H1 (cell line): Measurements from ENCODE around the gene IL12RB2. TPM values are rescaled to one million over a fixed set of nuclear protein-coding genes. Genes with fewer than 3 reads are reported as not detected.

Experiments used
- CTCF ChIA-PET: fragments of 300-600 bp; sonication (Branson Sonifier 250); formaldehyde crosslinking; loops from one replicate; lab custom pipeline; 2021; ENCODE audit not compliant: partially characterized antibody; lab: Charles Lee
- POLR2A ChIA-PET: fragments of 300-600 bp; sonication (Branson Sonifier 250); formaldehyde crosslinking; loops from one replicate; lab custom pipeline; 2021; ENCODE audit warnings: inconsistent platforms; ENCODE audit not compliant: partially characterized antibody; lab: Charles Lee
- DNase-seq, 2 experiments: peaks; one replicate each; pipeline versions ENCODE4 v3.0.0 to v3.0.0-alpha.2; 2010 to 2022; ENCODE audit warnings: low spot score in 2 of 2, low read depth in 1 of 2, mixed read lengths in 1 of 2
- FAIRE-seq: peaks from 2 replicates; lab custom pipeline; 2011; peaks lifted over from hg19 to GRCh38; lab: Jason Lieb, UNC
- H2AFZ ChIP-seq: 2 replicates; pipeline ENCODE4 v1.8.1; 2012; ENCODE audit warnings: low read length, inconsistent platforms
- H2AK5ac ChIP-seq: 2 replicates; pipeline ENCODE4 v1.6.1; 2013; ENCODE audit warnings: low read depth, low read length
- H2BK120ac ChIP-seq: replicated peaks from 2 replicates; pipeline ENCODE3; 2013; ENCODE audit warnings: low read depth, low read length, inconsistent platforms
- H2BK12ac ChIP-seq: 2 replicates; pipeline ENCODE4 v1.6.1; 2013; ENCODE audit warnings: low read depth, low read length
- H2BK15ac ChIP-seq: 2 replicates; pipeline ENCODE4 v1.6.1; 2013; ENCODE audit warnings: low read length
- H2BK20ac ChIP-seq: 2 replicates; pipeline ENCODE4 v1.6.1; 2013; ENCODE audit warnings: low read length
- H2BK5ac ChIP-seq: 2 replicates; pipeline ENCODE4 v1.6.1; 2013; ENCODE audit warnings: low read depth, low read length
- H3K14ac ChIP-seq: 2 replicates; pipeline ENCODE4 v1.6.1; 2013; ENCODE audit warnings: inconsistent platforms; ENCODE audit not compliant: insufficient read length
- H3K18ac ChIP-seq: 2 replicates; pipeline ENCODE4 v1.6.1; 2013; ENCODE audit warnings: low read length; ENCODE audit errors: extremely low read depth
- H3K23ac ChIP-seq: 2 replicates; pipeline ENCODE4 v1.6.1; 2013; ENCODE audit warnings: inconsistent platforms; ENCODE audit not compliant: insufficient read length
- H3K23me2 ChIP-seq: 2 replicates; pipeline ENCODE4 v1.6.1; 2013; ENCODE audit warnings: low read depth, low read length
- H3K27ac ChIP-seq: 2 replicates; pipeline ENCODE4 v1.6.1; 2011; ENCODE audit warnings: low read depth, low read length, inconsistent platforms
- H3K27me3 ChIP-seq, 4 experiments: replicated peaks in 1 of 4; 1 replicate in 1 of 4; 2 replicates in 3 of 4; pipeline versions ENCODE4 v1.6.1 to v1.8.1; 2011 to 2013; ENCODE audit warnings: low read length in 3 of 4, mild to moderate bottlenecking in 3 of 4, inconsistent platforms in 2 of 4, mixed read lengths in 2 of 4, moderate library complexity in 1 of 4; ENCODE audit not compliant: control insufficient read depth in 3 of 4, insufficient read depth in 3 of 4; ENCODE audit errors: extremely low read depth in 1 of 4
- H3K36me3 ChIP-seq, 4 experiments: 2 replicates each; pipeline versions ENCODE4 v1.6.1 to v1.8.1; 2011 to 2013; ENCODE audit warnings: mild to moderate bottlenecking in 4 of 4, low read length in 3 of 4, moderate library complexity in 2 of 4, control low read depth in 1 of 4, inconsistent platforms in 1 of 4; ENCODE audit not compliant: insufficient read depth in 4 of 4, control insufficient read depth in 2 of 4
- H3K4ac ChIP-seq: replicated peaks from 2 replicates; pipeline ENCODE3; 2013; ENCODE audit warnings: low read length, low read depth, mixed read lengths, inconsistent platforms; ENCODE audit not compliant: insufficient read length
- H3K4me1 ChIP-seq, 4 experiments: replicated peaks in 1 of 4; 1 replicate in 1 of 4; 2 replicates in 3 of 4; pipeline versions ENCODE4 v1.6.1 to v1.8.1; 2011 to 2013; ENCODE audit warnings: low read length in 3 of 4, inconsistent platforms in 2 of 4, mixed read lengths in 1 of 4; ENCODE audit not compliant: insufficient read depth in 4 of 4, control insufficient read depth in 3 of 4
- H3K4me2 ChIP-seq, 2 experiments: 2 replicates each; pipeline versions ENCODE4 v1.6.1 to v1.8.1; 2011 to 2013; ENCODE audit warnings: low read depth in 2 of 2, low read length in 2 of 2, control low read depth in 1 of 2, inconsistent platforms in 1 of 2, mild to moderate bottlenecking in 1 of 2; ENCODE audit not compliant: insufficient read depth in 1 of 2
- H3K4me3 ChIP-seq, 4 experiments: fragments of 200-600, 300-600 bp in 1 of 4; sonication (generic), shearing (Covaris generic), sonication (Bioruptor Twin) in 1 of 4; 2 replicates each; pipeline versions ENCODE4 v1.5.1 to v1.8.1; 2011 to 2016; ENCODE audit warnings: low read length in 4 of 4, low read depth in 3 of 4, control low read depth in 2 of 4, inconsistent platforms in 2 of 4, mild to moderate bottlenecking in 2 of 4, mixed read lengths in 1 of 4, moderate library complexity in 1 of 4; ENCODE audit not compliant: insufficient read depth in 2 of 4; ENCODE audit errors: extremely low read depth in 1 of 4
- H3K56ac ChIP-seq: replicated peaks from 2 replicates; pipeline ENCODE3; 2013; ENCODE audit warnings: low read depth, mild to moderate bottlenecking, mixed read lengths, low read length, inconsistent platforms; ENCODE audit not compliant: insufficient read length
- H3K79me1 ChIP-seq: 2 replicates; pipeline ENCODE4 v1.6.1; 2013; ENCODE audit warnings: low read depth, low read length, control low read depth
- H3K79me2 ChIP-seq, 2 experiments: 2 replicates each; pipeline versions ENCODE4 v1.6.1 to v1.8.1; 2012 to 2013; ENCODE audit warnings: low read length in 2 of 2, mild to moderate bottlenecking in 2 of 2, inconsistent platforms in 1 of 2; ENCODE audit not compliant: insufficient read depth in 2 of 2, control insufficient read depth in 1 of 2
- H3K9ac ChIP-seq, 4 experiments: replicated peaks in 1 of 4; 1 replicate in 1 of 4; 2 replicates in 3 of 4; pipeline versions ENCODE4 v1.6.1 to v1.8.1; 2011 to 2013; ENCODE audit warnings: low read depth in 3 of 4, low read length in 3 of 4, control low read depth in 2 of 4, mild to moderate bottlenecking in 2 of 4, moderate library complexity in 2 of 4, inconsistent platforms in 1 of 4; ENCODE audit errors: extremely low read depth in 1 of 4
- H3K9me3 ChIP-seq, 2 experiments: 2 replicates each; pipeline versions ENCODE4 v1.6.1 to v1.8.1; 2012 to 2013; ENCODE audit warnings: mild to moderate bottlenecking in 2 of 2, moderate library complexity in 2 of 2, control low read depth in 1 of 2, inconsistent platforms in 1 of 2, low read depth in 1 of 2, low read length in 1 of 2, mixed read lengths in 1 of 2; ENCODE audit not compliant: insufficient read depth in 2 of 2
- H4K20me1 ChIP-seq, 2 experiments: replicated peaks in 1 of 2; 2 replicates each; pipeline versions ENCODE3 to v1.8.1; 2011 to 2013; ENCODE audit warnings: inconsistent platforms in 2 of 2, low read length in 2 of 2, mild to moderate bottlenecking in 1 of 2; ENCODE audit not compliant: insufficient read depth in 2 of 2, control insufficient read depth in 1 of 2
- H4K5ac ChIP-seq: 2 replicates; pipeline ENCODE4 v1.6.1; 2013; ENCODE audit warnings: low read length, low read depth, mixed read lengths, inconsistent platforms; ENCODE audit not compliant: insufficient read length
- H4K8ac ChIP-seq: 2 replicates; pipeline ENCODE4 v1.8.0; 2013; ENCODE audit warnings: mild to moderate bottlenecking, moderate library complexity, low read length, inconsistent platforms; ENCODE audit not compliant: insufficient read depth; ENCODE audit errors: extremely low read depth
- H4K91ac ChIP-seq: replicated peaks from 2 replicates; pipeline ENCODE3; 2013; ENCODE audit warnings: low read length, mixed read lengths, inconsistent platforms; ENCODE audit not compliant: insufficient read length
- MAFK ChIP-seq: IDR thresholded peaks from 2 replicates; pipeline ENCODE4 v1.6.1; 2012; ENCODE audit warnings: low read depth, mild to moderate bottlenecking, improper control_type of control experiment, low read length
- RBBP5 ChIP-seq: IDR thresholded peaks from 2 replicates; pipeline ENCODE4 v1.7.1; 2012; ENCODE audit warnings: low read depth, mild to moderate bottlenecking, inconsistent platforms, low read length, moderate library complexity, borderline replicate concordance
- WGBS, 2 experiments: shearing (Covaris generic) in 1 of 2; methylation state at CpG; one replicate each; pipeline versions ENCODE4 v1.1.6 to v1.1.7; 2013 to 2015; ENCODE audit warnings: low lambda C conversion rate in 2 of 2, mixed read lengths in 2 of 2, inconsistent platforms in 1 of 2, low coverage in 1 of 2, missing lambda C conversion rate in 1 of 2; ENCODE audit not compliant: insufficient replicate concordance in 2 of 2, insufficient coverage in 1 of 2, insufficient read length in 1 of 2; ENCODE audit errors: extremely low coverage in 1 of 2, missing lambda C conversion rate in 1 of 2; 5-methylcytosine and 5-hydroxymethylcytosine counted together
- polyA plus RNA-seq, 7 experiments: library from polyadenylated mRNA; depleted of rRNA in 3 of 7; stranded (reverse) in 5 of 7; unstranded in 2 of 7; fragments of >200 nt in 5 of 7; fragments of 200-250 nt in 2 of 7; gene quantifications; 1 replicate in 5 of 7; 2 replicates in 1 of 7; 4 replicates in 1 of 7; pipeline versions ENCODE4 v1.2.1 to v1.2.3, GENCODE V29; 2011 to 2013; ENCODE audit warnings: missing spikeins in 2 of 7, mixed read lengths in 2 of 7
- total RNA-seq: library from RNA; stranded (reverse); fragmentation: NEBNext Ultra II Directional; extraction: Animal tissue kit (Norgen Biotek cat#: 25700); gene quantifications from 2 replicates; pipeline ENCODE4 v1.2.1, GENCODE V29; 2021

The IL12RB2 gene
- total and polyA plus RNA-seq, 2 of the 8 experiments (the other 6 are each of a cell fraction or from before 2014, with no cell fraction given) = 1.4 TPM

GRCh38 chr1:67262735-67263134 is 44.9 kb upstream of the IL12RB2 start:
- Histone ChIP-seq H3K23ac (no peak overlapping the region), H2BK120ac (peak overlapping the region; percentile 1), H3K4ac (no peak overlapping the region), H2AK5ac (no peak overlapping the region), H3K27ac (no peak overlapping the region), H3K4me1 (peaks cover 0 to 10% (median 7%) of the 10 kb centered on the region in 4 experiments; a peak in 3 of 7 replicates), H3K79me2 (no peaks in the 10 kb centered on the region), H2BK20ac (no peak overlapping the region), H4K20me1 (no peaks in the 10 kb centered on the region), H3K9me3 (no peaks in the 10 kb centered on the region), H2AFZ (peak overlapping the region; percentile 1), H4K91ac (peak overlapping the region; percentile 52), H4K8ac (no peak overlapping the region), H3K27me3 (no peaks in the 10 kb centered on the region), H3K18ac (no peak overlapping the region), H3K23me2 (no peaks in the 10 kb centered on the region), H2BK15ac (no peak overlapping the region), H2BK12ac (no peak overlapping the region), H4K5ac (no peak overlapping the region), H2BK5ac (no peak overlapping the region), H3K36me3 (no peaks in the 10 kb centered on the region), H3K56ac (no peak overlapping the region), H3K9ac (no peak overlapping the region), H3K4me3 (no peak overlapping the region), H3K4me2 (no peak overlapping the region), H3K79me1 (no peaks in the 10 kb centered on the region), H3K14ac (no peak overlapping the region)
- CTCF ChIA-PET = interaction anchor here (0.7 to 2.2 kb wide), 15 partner anchors 9 to 273 kb away, joined by 3 to 15 read pairs (median 3); no protein-coding TSS in a partner anchor
- TF ChIP-seq RBBP5 (no peak), MAFK (peak; percentile 53)
- 70% methylated on average over 5 of the region's 5 CpGs; no CpG with 5 or more reads in 1 of the 2 experiments for WGBS, 2 experiments
- FAIRE-seq = no peak
- no peak for DNase-seq
- POLR2A ChIA-PET = no interaction called here
